Amygdala (tissue), 56 donors: Measurements from ENCODE around the gene PSG4.
"Not testable (repeated sequence)": the region's sequence is repeated elsewhere in the genome, so short reads cannot be mapped to it uniquely, and the experiment has no call there.

Experiments
- DNase-seq, 56 donors: peaks; one replicate each; lab custom pipeline; 2025; lab: John Stamatoyannopoulos, UW

Gene PSG4

GRCh38 chr19:43198686-43199419 lies 6.6 kb downstream of the PSG4 start:
- DNase-seq = not testable (repeated sequence)

GRCh38 chr19:43197666-43198397 lies 7.6 kb downstream of the PSG4 start:
- not testable (repeated sequence) for DNase-seq

GRCh38 chr19:43194397-43194796 lies 11.0 kb downstream of the PSG4 start:
- not testable (repeated sequence) for DNase-seq

GRCh38 chr19:43192381-43193155 lies 12.9 kb downstream of the PSG4 start:
- not testable (repeated sequence) for DNase-seq

- DNase-seq = not testable (repeated sequence)
Observed at GRCh38 chr19:43188092-43188491, 17.3 kb downstream of the PSG4 start.

- DNase-seq = not testable (repeated sequence)
Observed at GRCh38 chr19:43186311-43186935, 19.0 kb downstream of the PSG4 start, which contains the start of gene PSG5. Gene PSG5 (minus strand): TSS chr19:43186536. CDS start chr19:43186405, 131 bp downstream.

GRCh38 chr19:43181869-43182771 lies 23.3 kb downstream of the PSG4 start:
- DNase-seq = not testable (repeated sequence)

- DNase-seq = not testable (repeated sequence)
Observed at GRCh38 chr19:43179569-43180147, 25.8 kb downstream of the PSG4 start.

GRCh38 chr19:43178577-43178976 lies 26.9 kb downstream of the PSG4 start:
- DNase-seq = not testable (repeated sequence)

- not testable (repeated sequence) for DNase-seq
Observed at GRCh38 chr19:43165906-43166305, 39.5 kb downstream of the PSG4 start.

- not testable (repeated sequence) for DNase-seq
Observed at GRCh38 chr19:43163135-43163534, 42.3 kb downstream of the PSG4 start.

GRCh38 chr19:43162261-43162660 lies 43.2 kb downstream of the PSG4 start:
- not testable (repeated sequence) for DNase-seq

GRCh38 chr19:43152214-43152613 lies 53.2 kb downstream of the PSG4 start:
- DNase-seq = no peak

- DNase-seq = not testable (repeated sequence)
Observed at GRCh38 chr19:43149788-43150187, 55.6 kb downstream of the PSG4 start.

- DNase-seq = no peak
Observed at GRCh38 chr19:43148233-43148632, 57.2 kb downstream of the PSG4 start.
